ENCODE results near the gene RIGI. TPM values are rescaled to one million over a fixed set of nuclear protein-coding genes. Genes with fewer than 3 reads are reported as not detected.

RIGI gene
- total RNA-seq, 1 donor from 2014 or later, result 12.3 TPM

- H3K4me1 Mint-ChIP-seq, result peaks cover 16% of the 10 kb centered on the region
- no peaks in the 10 kb centered on the region for H3K9me3 Mint-ChIP-seq
- intact Hi-C loops (cut with micrococcal nuclease), result loop anchor here (10.0 kb wide), 3 partner anchors 606 to 916 kb away; partner anchors contain the start of genes B4GALT1, NFX1 and NOL6
Measured at GRCh38 chr9:32558408-32558934, 32.5 kb upstream of the RIGI start.

GRCh38 chr9:32554591-32554990 lies 28.6 kb upstream of the RIGI start:
- intact Hi-C loops (cut with micrococcal nuclease), result loop anchor here (10.0 kb wide), 3 partner anchors 610 to 920 kb away; partner anchors contain the start of genes B4GALT1, NFX1 and NOL6
- ChIA-PET POLR2A (interaction anchor here (0.6 to 0.9 kb wide), 2 partner anchors 28 to 502 kb away, joined by 3 to 8 read pairs; partner anchors contain the start of gene RIGI), CTCF (interaction anchor here (1.0 to 2.4 kb wide), 3 partner anchors 18 to 175 kb away, joined by 3 to 8 read pairs (median 6); partner anchors contain the start of gene NDUFB6)
- peaks cover 34% of the 10 kb centered on the region for H3K4me1 Mint-ChIP-seq
- ATAC-seq (ENCODE audit: low read depth) (no peak), DNase-seq (no peak)
- no peaks in the 10 kb centered on the region for H3K27me3 Mint-ChIP-seq
- H3K36me3 Mint-ChIP-seq (ENCODE audit: low read depth), result peaks cover 27% of the 10 kb centered on the region
- no peak overlapping the region for H3K4me3 Mint-ChIP-seq
- no peak for TF ChIP-seq CTCF (IDR thresholded peaks at IDR 0.05)
- H3K9me3 Mint-ChIP-seq, result no peaks in the 10 kb centered on the region
- H3K27ac Mint-ChIP-seq, result no peak overlapping the region

More at GRCh38 chr9:32558408-32558934, 32.5 kb upstream of the RIGI start:
- ChIA-PET CTCF (interaction anchor here (1.8 kb wide), 1 partner anchor 14 kb away, joined by 4 read pairs; no protein-coding TSS in a partner anchor), POLR2A (interaction anchor here (1.1 kb wide), 1 partner anchor 14 kb away, joined by 3 read pairs; no protein-coding TSS in a partner anchor)
- no peak for TF ChIP-seq CTCF (IDR thresholded peaks at IDR 0.05)
- Mint-ChIP-seq H3K4me3 (no peak overlapping the region), H3K27ac (no peak overlapping the region), H3K36me3 (ENCODE audit: low read depth) (peaks cover 8% of the 10 kb centered on the region), H3K27me3 (no peaks in the 10 kb centered on the region)
- no peak for ATAC-seq (ENCODE audit: low read depth)
- no peak for DNase-seq

DNA sequence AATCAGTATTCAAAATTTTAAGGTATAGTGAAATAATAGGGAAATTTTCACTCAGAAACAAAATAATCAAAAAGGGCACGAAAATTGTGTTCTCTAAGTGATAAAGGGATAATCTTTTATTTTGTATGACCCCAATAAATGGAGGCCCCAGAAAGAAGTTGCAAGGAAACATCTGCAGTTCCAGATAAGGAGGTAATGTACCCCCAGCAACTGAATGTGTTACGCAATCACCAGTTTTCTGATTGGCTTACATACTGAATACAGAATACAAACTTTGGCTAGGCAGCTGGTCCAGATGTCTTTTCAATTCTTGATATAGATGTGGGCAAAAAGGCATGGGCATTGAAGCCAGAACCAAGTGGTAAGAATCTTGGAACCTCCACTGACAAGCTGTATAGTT lies 28.1 kb upstream of the RIGI start:
- ChIA-PET CTCF (interaction anchor here (1.0 to 2.4 kb wide), 3 partner anchors 18 to 175 kb away, joined by 3 to 8 read pairs (median 6); partner anchors contain the start of gene NDUFB6), POLR2A (interaction anchor here (0.9 kb wide), 1 partner anchor 28 kb away, joined by 3 read pairs; the partner anchor contains the start of gene RIGI)
- DNase-seq, result no peak
- ATAC-seq (ENCODE audit: low read depth), result no peak
- no peak for TF ChIP-seq CTCF (IDR thresholded peaks at IDR 0.05)
- Mint-ChIP-seq H3K27ac (no peak overlapping the region), H3K4me1 (peaks cover 34% of the 10 kb centered on the region), H3K4me3 (peak overlapping the region; percentile 24), H3K36me3 (ENCODE audit: low read depth) (peaks cover 29% of the 10 kb centered on the region), H3K9me3 (no peaks in the 10 kb centered on the region), H3K27me3 (no peaks in the 10 kb centered on the region)
- intact Hi-C loops (cut with micrococcal nuclease), result loop anchor here (10.0 kb wide), 3 partner anchors 611 to 921 kb away; partner anchors contain the start of genes B4GALT1, NFX1 and NOL6

GRCh38 chr9:32552172-32552872 lies 26.3 kb upstream of the RIGI start, which contains the start of the genes SMIM27 and TOPORS:
TSS of gene SMIM27 (plus strand) at chr9:32552327. CDS start at chr9:32552435, 108 bp downstream.
TSS of gene TOPORS (minus strand) at chr9:32552586. CDS start at chr9:32552436, 150 bp downstream.
- ChIA-PET POLR2A (interaction anchor here (0.7 to 4.4 kb wide), 9 partner anchors 20 to 738 kb away, joined by 3 to 40 read pairs (median 9); partner anchors contain the start of genes ACO1, DNAJA1, NDUFB6 and NFX1), CTCF (interaction anchor here (1.0 to 3.3 kb wide), 4 partner anchors 20 to 173 kb away, joined by 4 to 18 read pairs (median 8); no protein-coding TSS in a partner anchor)
- ATAC-seq (ENCODE audit: low read depth) (peak; percentile 61), DNase-seq (peak; percentile 79)
- H3K27me3 Mint-ChIP-seq, result no peaks in the 10 kb centered on the region
- TF ChIP-seq CTCF (IDR thresholded peaks at IDR 0.05), result no peak
- H3K4me1 Mint-ChIP-seq, result peaks cover 37% of the 10 kb centered on the region
- intact Hi-C loops (cut with micrococcal nuclease), result loop anchor here (10.0 kb wide), 3 partner anchors 612 to 922 kb away; partner anchors contain the start of genes B4GALT1, NFX1 and NOL6
- H3K36me3 Mint-ChIP-seq (ENCODE audit: low read depth), result peaks cover 33% of the 10 kb centered on the region
- H3K4me3 Mint-ChIP-seq, result peak within 1 kb of the TSS; percentile 95
- H3K9me3 Mint-ChIP-seq, result no peaks in the 10 kb centered on the region
- peak within 1 kb of the TSS; percentile 98 for H3K27ac Mint-ChIP-seq
